ENCODE measurements around the gene GPRC5C.

- no peak for TF ChIP-seq CTCF (IDR thresholded peaks at IDR 0.05; ENCODE audit: low read depth, low read length)
- no peak for TF ChIP-seq MAX (IDR thresholded peaks at IDR 0.05; ENCODE audit: low read depth, low read length)
- no peak for TF ChIP-seq POLR2A (IDR thresholded peaks at IDR 0.05; ENCODE audit: extremely low read depth, insufficient read length)
- no peak for TF ChIP-seq MYC (IDR thresholded peaks at IDR 0.05; ENCODE audit: low read depth, low read length)
These were observed 17.4 kb upstream of the GPRC5C start for GRCh38 chr17:74414510-74414909.

Data from NB4 (cell line).